ENCODE measurements around the gene PCDHB2.
"Not testable (repeated sequence)": the region's sequence is repeated elsewhere in the genome, so short reads cannot be mapped to it uniquely, and the experiment has no call there.

DNA sequence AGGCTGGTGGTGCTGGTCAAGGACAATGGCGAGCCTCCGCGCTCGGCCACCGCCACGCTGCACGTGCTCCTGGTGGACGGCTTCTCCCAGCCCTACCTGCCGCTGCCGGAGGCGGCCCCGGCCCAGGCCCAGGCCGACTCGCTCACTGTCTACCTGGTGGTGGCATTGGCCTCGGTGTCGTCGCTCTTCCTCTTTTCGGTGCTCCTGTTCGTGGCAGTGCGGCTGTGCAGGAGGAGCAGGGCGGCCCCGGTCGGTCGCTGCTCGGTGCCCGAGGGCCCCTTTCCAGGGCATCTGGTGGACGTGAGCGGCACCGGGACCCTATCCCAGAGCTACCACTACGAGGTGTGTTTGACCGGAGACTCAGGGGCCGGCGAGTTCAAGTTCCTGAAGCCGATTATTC lies 42.9 kb downstream of the PCDHB2 start:
- TF ChIP-seq, protein P1, sequence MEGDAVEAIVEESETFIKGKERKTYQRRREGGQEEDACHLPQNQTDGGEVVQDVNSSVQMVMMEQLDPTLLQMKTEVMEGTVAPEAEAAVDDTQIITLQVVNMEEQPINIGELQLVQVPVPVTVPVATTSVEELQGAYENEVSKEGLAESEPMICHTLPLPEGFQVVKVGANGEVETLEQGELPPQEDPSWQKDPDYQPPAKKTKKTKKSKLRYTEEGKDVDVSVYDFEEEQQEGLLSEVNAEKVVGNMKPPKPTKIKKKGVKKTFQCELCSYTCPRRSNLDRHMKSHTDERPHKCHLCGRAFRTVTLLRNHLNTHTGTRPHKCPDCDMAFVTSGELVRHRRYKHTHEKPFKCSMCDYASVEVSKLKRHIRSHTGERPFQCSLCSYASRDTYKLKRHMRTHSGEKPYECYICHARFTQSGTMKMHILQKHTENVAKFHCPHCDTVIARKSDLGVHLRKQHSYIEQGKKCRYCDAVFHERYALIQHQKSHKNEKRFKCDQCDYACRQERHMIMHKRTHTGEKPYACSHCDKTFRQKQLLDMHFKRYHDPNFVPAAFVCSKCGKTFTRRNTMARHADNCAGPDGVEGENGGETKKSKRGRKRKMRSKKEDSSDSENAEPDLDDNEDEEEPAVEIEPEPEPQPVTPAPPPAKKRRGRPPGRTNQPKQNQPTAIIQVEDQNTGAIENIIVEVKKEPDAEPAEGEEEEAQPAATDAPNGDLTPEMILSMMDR (IDR thresholded peaks at IDR 0.05; ENCODE audit: low read length) = not testable (repeated sequence)
- not testable (repeated sequence) for TF ChIP-seq EZH2 (optimal IDR thresholded peaks at IDR 0.05; ENCODE audit: low read depth, low read length)

Data from MM.1S (cell line).